ENCODE data around the gene NXPE4.

The NXPE4 gene

GRCh38 chr11:114604179-114604813, 8.7 kb upstream of the NXPE4 start:
- TF ChIP-seq CTCF (IDR thresholded peaks at IDR 0.05) = no peak

- TF ChIP-seq CTCF (IDR thresholded peaks at IDR 0.05) = no peak
These were observed 2.9 kb upstream of the NXPE4 start for GRCh38 chr11:114598461-114598860.

- TF ChIP-seq CTCF (IDR thresholded peaks at IDR 0.05) = no peak
These were observed 761 bp upstream of the NXPE4 start for GRCh38 chr11:114596175-114596919.

GRCh38 chr11:114594703-114595102, 883 bp downstream of the NXPE4 start:
- TF ChIP-seq CTCF (IDR thresholded peaks at IDR 0.05) = no peak

- no peak for TF ChIP-seq CTCF (IDR thresholded peaks at IDR 0.05)
These were observed 8.1 kb downstream of the NXPE4 start for GRCh38 chr11:114587398-114587953.

GRCh38 chr11:114586797-114587196, 8.8 kb downstream of the NXPE4 start:
- peak; percentile 42; the same call in 1 of the 2 replicates for TF ChIP-seq CTCF (IDR thresholded peaks at IDR 0.05)

- TF ChIP-seq CTCF (IDR thresholded peaks at IDR 0.05) = no peak
These were observed 23.9 kb downstream of the NXPE4 start for GRCh38 chr11:114571712-114572111.

All from LNCAP (cell line).